ENCODE measurements around the gene RAB34.
A peak's percentile ranks its signal among the peaks of the same experiment; 100 is the strongest.

The RAB34 gene

DNA sequence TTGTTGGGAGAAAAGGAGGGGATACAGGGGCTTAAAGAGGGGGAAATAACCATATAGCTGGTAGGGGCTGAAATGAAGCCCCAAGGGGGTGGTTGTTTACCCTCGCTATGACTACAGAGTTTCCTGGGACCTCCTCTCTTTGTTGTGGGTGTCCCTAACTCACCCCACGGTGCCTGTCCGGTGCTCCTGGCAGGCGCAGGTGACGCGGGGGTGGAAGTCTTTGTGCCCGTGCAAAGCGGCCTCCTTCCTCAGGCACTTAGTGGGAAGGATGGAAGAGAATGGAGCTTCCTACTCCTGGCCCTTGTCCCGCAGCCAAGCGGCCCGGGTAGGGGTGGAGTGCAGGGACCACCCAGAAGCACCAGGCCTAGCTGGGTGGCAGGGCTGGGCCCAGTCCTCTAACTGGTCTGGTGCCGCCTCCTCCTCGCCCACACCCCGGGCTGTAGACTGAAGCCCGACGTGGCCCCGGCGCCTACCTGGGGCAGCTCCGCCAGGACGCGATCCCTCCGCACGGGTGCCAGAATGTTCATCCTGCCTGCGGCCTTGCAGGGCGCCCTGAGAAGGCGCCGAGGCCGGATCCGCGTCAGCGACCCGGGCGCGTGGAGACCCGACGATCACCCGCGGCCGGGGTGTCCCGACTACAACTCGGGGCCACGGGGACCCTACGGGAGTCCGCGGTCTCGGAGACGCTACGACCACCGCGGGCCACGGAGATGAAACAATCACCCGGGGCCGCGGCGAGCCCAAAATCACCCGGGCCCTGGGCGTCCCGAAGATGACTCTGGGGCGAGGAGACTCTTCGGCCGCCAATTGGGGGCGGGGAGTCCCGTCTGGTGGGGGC, 709 bp downstream of the RAB34 start:
- Histone ChIP-seq H3K36me3 (ENCODE audit: insufficient read depth, low read length) (peaks cover 13% of the 10 kb centered on the region; the same call in 1 of the 2 replicates), H4K20me1 (ENCODE audit: insufficient read depth, low read length, poor library complexity, severe bottlenecking) (peaks cover 20% of the 10 kb centered on the region), H3F3A (ENCODE audit: low read depth) (no peaks in the 10 kb centered on the region), H3K4me3 (ENCODE audit: low read length, poor library complexity, severe bottlenecking) (no peak overlapping the region), H3K9ac (ENCODE audit: low read depth, low read length, poor library complexity, severe bottlenecking) (no peak overlapping the region), H3K79me2 (ENCODE audit: insufficient read depth, low read length) (peaks cover 22% of the 10 kb centered on the region), H2AFZ (ENCODE audit: low read length) (no peak overlapping the region), H3K9me3 (ENCODE audit: insufficient read depth, low read depth, low read length) (no peaks in the 10 kb centered on the region), H3K4me2 (ENCODE audit: low read depth, low read length, poor library complexity, severe bottlenecking) (no peak overlapping the region), H3K27me3 (ENCODE audit: insufficient read depth, low read length, poor library complexity, severe bottlenecking) (peaks cover 6% of the 10 kb centered on the region), H3K4me1 (ENCODE audit: insufficient read depth, low read length, poor library complexity, severe bottlenecking) (peaks cover 17% of the 10 kb centered on the region), H3K9me2 (replicated peaks; ENCODE audit: low read depth, low read length) (no peaks in the 10 kb centered on the region)
- TF ChIP-seq EZH2phosphoT487 (IDR thresholded peaks at IDR 0.05; ENCODE audit: borderline replicate concordance) = no peak
- TF ChIP-seq, protein P1, sequence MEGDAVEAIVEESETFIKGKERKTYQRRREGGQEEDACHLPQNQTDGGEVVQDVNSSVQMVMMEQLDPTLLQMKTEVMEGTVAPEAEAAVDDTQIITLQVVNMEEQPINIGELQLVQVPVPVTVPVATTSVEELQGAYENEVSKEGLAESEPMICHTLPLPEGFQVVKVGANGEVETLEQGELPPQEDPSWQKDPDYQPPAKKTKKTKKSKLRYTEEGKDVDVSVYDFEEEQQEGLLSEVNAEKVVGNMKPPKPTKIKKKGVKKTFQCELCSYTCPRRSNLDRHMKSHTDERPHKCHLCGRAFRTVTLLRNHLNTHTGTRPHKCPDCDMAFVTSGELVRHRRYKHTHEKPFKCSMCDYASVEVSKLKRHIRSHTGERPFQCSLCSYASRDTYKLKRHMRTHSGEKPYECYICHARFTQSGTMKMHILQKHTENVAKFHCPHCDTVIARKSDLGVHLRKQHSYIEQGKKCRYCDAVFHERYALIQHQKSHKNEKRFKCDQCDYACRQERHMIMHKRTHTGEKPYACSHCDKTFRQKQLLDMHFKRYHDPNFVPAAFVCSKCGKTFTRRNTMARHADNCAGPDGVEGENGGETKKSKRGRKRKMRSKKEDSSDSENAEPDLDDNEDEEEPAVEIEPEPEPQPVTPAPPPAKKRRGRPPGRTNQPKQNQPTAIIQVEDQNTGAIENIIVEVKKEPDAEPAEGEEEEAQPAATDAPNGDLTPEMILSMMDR (conservative IDR thresholded peaks at IDR 0.05; ENCODE audit: low read length) = no peak

DNA sequence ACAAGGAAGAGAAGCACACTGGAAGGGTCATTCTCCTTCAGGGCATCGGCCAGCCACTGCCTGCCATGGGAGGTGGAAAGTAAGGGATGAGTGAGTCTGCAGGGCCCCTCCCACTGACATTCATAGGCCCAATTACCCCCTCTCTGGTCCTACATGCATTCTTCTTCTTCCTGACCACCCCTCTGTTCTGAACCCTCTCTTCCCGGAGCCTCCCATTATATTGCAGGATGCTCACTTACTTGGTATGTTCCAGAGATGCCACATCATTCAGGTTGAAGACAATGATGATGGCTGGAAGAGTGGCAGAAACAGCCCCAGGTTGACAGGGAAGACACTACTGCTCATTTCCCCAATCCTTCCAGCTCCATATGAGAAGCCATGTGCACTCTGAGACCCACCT, 2.5 kb downstream of the RAB34 start:
- Histone ChIP-seq H3K4me3 (ENCODE audit: low read length, poor library complexity, severe bottlenecking) (no peak overlapping the region), H3K4me2 (ENCODE audit: low read depth, low read length, poor library complexity, severe bottlenecking) (no peak overlapping the region), H2AFZ (ENCODE audit: low read length) (no peak overlapping the region), H4K20me1 (ENCODE audit: insufficient read depth, low read length, poor library complexity, severe bottlenecking) (peaks cover 2% of the 10 kb centered on the region), H3K9me2 (replicated peaks; ENCODE audit: low read depth, low read length) (no peaks in the 10 kb centered on the region), H3F3A (ENCODE audit: low read depth) (0 out of 2 replicates have a peak, but pooled peaks cover 3% of the 10 kb centered on the region), H3K9me3 (ENCODE audit: insufficient read depth, low read depth, low read length) (no peaks in the 10 kb centered on the region), H3K4me1 (ENCODE audit: insufficient read depth, low read length, poor library complexity, severe bottlenecking) (peaks cover 8% of the 10 kb centered on the region), H3K79me2 (ENCODE audit: insufficient read depth, low read length) (peaks cover 10% of the 10 kb centered on the region), H3K27me3 (ENCODE audit: insufficient read depth, low read length, poor library complexity, severe bottlenecking) (peaks cover 2% of the 10 kb centered on the region), H3K36me3 (ENCODE audit: insufficient read depth, low read length) (no peaks in the 10 kb centered on the region), H3K9ac (ENCODE audit: low read depth, low read length, poor library complexity, severe bottlenecking) (no peak overlapping the region)
- TF ChIP-seq, protein P1 (conservative IDR thresholded peaks at IDR 0.05; ENCODE audit: low read length) = no peak
- no peak for TF ChIP-seq EZH2phosphoT487 (IDR thresholded peaks at IDR 0.05; ENCODE audit: borderline replicate concordance)

DNA sequence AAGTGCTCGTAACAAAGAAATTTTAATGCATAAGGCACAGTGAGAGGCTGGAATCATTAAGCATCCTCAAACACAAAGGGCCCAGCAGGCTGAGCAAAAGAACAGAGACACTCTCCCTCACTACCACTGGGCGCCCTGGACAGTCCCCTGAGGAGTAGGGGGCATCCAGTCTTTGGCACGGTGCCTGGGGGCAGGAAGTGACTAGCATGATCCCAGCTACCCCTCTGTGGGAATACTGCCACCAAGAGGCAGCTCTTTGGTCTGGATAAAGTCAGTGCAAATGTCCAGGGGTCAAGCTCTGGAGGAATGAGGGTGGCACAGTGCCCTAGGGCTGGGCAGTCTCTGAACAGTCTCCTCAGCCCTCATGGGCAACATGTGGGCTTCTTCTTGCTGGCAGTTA, 3.4 kb downstream of the RAB34 start:
- TF ChIP-seq EZH2phosphoT487 (IDR thresholded peaks at IDR 0.05; ENCODE audit: borderline replicate concordance) = no peak
- TF ChIP-seq, protein P1 (conservative IDR thresholded peaks at IDR 0.05; ENCODE audit: low read length) = 0 out of 2 replicates have a peak, but pooled peaks have one; percentile 20

More for the DNA sequence above, 3.4 kb downstream of the RAB34 start:
- no peaks in the 10 kb centered on the region for H3K9me3 ChIP-seq (ENCODE audit: insufficient read depth, low read depth, low read length)
- H3F3A ChIP-seq (ENCODE audit: low read depth) = 0 out of 2 replicates have a peak, but pooled peaks cover 3% of the 10 kb centered on the region
- H3K36me3 ChIP-seq (ENCODE audit: insufficient read depth, low read length) = no peaks in the 10 kb centered on the region
- H3K4me3 ChIP-seq (ENCODE audit: low read length, poor library complexity, severe bottlenecking) = no peak overlapping the region
- no peak overlapping the region for H3K4me2 ChIP-seq (ENCODE audit: low read depth, low read length, poor library complexity, severe bottlenecking)
- H3K27me3 ChIP-seq (ENCODE audit: insufficient read depth, low read length, poor library complexity, severe bottlenecking) = no peaks in the 10 kb centered on the region
- no peak overlapping the region for H2AFZ ChIP-seq (ENCODE audit: low read length)
- no peaks in the 10 kb centered on the region for H3K9me2 ChIP-seq (replicated peaks; ENCODE audit: low read depth, low read length)
- no peaks in the 10 kb centered on the region for H4K20me1 ChIP-seq (ENCODE audit: insufficient read depth, low read length, poor library complexity, severe bottlenecking)
- no peak overlapping the region for H3K9ac ChIP-seq (ENCODE audit: low read depth, low read length, poor library complexity, severe bottlenecking)
- peaks cover 8% of the 10 kb centered on the region for H3K4me1 ChIP-seq (ENCODE audit: insufficient read depth, low read length, poor library complexity, severe bottlenecking)
- peaks cover 15% of the 10 kb centered on the region; the same call in 1 of the 2 replicates for H3K79me2 ChIP-seq (ENCODE audit: insufficient read depth, low read length)
